Gastrocnemius medialis (tissue), 4 donors: ENCODE data around the gene HINT2. TPM values are rescaled to one million over a fixed set of nuclear protein-coding genes. Genes with fewer than 3 reads are reported as not detected.

Experiments
- ATAC-seq, 2 donors: fragments of 150-250 bp; one replicate each; pipeline ENCODE4 v1.9.1; 2016
- DNase-seq, 2 donors: peaks; one replicate each; pipeline ENCODE4 v3.0.0-alpha.2; 2019
- H3K27ac ChIP-seq, 4 donors: fragments of 200-600 bp; sonication (generic); 1 replicate in 1 of 4; 2 replicates in 3 of 4; pipeline ENCODE4 v1.5.1; 2016 to 2018; ENCODE audit warnings: mild to moderate bottlenecking in 2 of 4, moderate library complexity in 1 of 4
- H3K27me3 ChIP-seq, 3 donors: fragments of 200-600 bp; sonication (generic) in 2 of 3; 1 replicate in 1 of 3; 2 replicates in 2 of 3; pipeline versions ENCODE4 v1.5.1 to v1.6.0; 2016 to 2019; ENCODE audit warnings: mild to moderate bottlenecking in 1 of 3, moderate library complexity in 1 of 3
- H3K36me3 ChIP-seq, 2 donors: fragments of 200-600 bp; sonication (generic) in 1 of 2; one replicate each; pipeline ENCODE4 v1.5.1; 2017 to 2018
- H3K4me1 ChIP-seq, 2 donors: fragments of 200-600 bp; sonication (generic) in 1 of 2; one replicate each; pipeline ENCODE4 v1.5.1; 2016 to 2017; ENCODE audit warnings: mild to moderate bottlenecking in 2 of 2
- H3K4me3 ChIP-seq, 4 donors: fragments of 200-600 bp; sonication (generic) in 3 of 4; 1 replicate in 1 of 4; 2 replicates in 3 of 4; pipeline ENCODE4 v1.5.1; 2016 to 2019; ENCODE audit warnings: mild to moderate bottlenecking in 2 of 4
- H3K9me3 ChIP-seq, 3 donors: fragments of 200-600 bp; sonication (generic) in 2 of 3; 1 replicate in 1 of 3; 2 replicates in 2 of 3; pipeline ENCODE4 v1.5.1; 2016 to 2019
- CTCF ChIP-seq, 5 experiments: fragments of 450-650 bp in 3 of 5; fragments of 200-600 bp in 2 of 5; sonication (generic) in 2 of 5; IDR thresholded peaks in 4 of 5; conservative IDR thresholded peaks in 1 of 5; 1 replicate in 4 of 5; 2 replicates in 1 of 5; pipeline ENCODE4 v1.5.1; 2016 to 2019; ENCODE audit warnings: antibody characterized with exemption in 5 of 5, mild to moderate bottlenecking in 3 of 5, moderate library complexity in 3 of 5
- POLR2A ChIP-seq, 2 donors: fragments of 450-650 bp; IDR thresholded peaks; one replicate each; pipeline ENCODE4 v1.6.1; 2017; ENCODE audit warnings: antibody characterized with exemption in 2 of 2, mild to moderate bottlenecking in 2 of 2, moderate library complexity in 2 of 2
- in situ Hi-C, 4 donors: fragments of 200-750 bp; cut with MboI; loops; one replicate each; pipeline versions ENCODE4 v1.15.0 to v1.8.0; 2017; ENCODE audit warnings: low sequenced_read_pairs in 4 of 4
- intact Hi-C: fragments of 100-400 bp; cut with DNase I; formaldehyde crosslinking; loops from one replicate; pipeline ENCODE4 v1.15.1; 2023; ENCODE audit warnings: low total_unique reads
- total RNA-seq, 4 donors: library from RNA; depleted of rRNA; stranded (reverse); fragments of >200 nt; gene quantifications; one replicate each; pipeline versions ENCODE4 v1.1.0 to v1.2.3, GENCODE V29; 2016

The HINT2 gene
- total RNA-seq, 4 donors from 2014 or later = 4.5 to 26.7 (median 22.0) TPM

- H3K4me3 ChIP-seq = no peak overlapping the region
- peaks cover 20 to 24% of the 10 kb centered on the region in 2 donors for H3K4me1 ChIP-seq
- no peak overlapping the region for H3K27ac ChIP-seq
- no peaks in the 10 kb centered on the region for H3K9me3 ChIP-seq
- TF ChIP-seq CTCF (IDR thresholded peaks at IDR 0.05 in 4 of 5, conservative IDR thresholded peaks at IDR 0.05 in 1 of 5) (peak in 1 of 5 experiments; percentile 10), POLR2A (IDR thresholded peaks at IDR 0.05) (no peak)
- H3K27me3 ChIP-seq = no peaks in the 10 kb centered on the region
- ATAC-seq = no peak
- DNase-seq = no peak
- in situ Hi-C loops = no loop called here
- intact Hi-C loops = loop anchor here (10.0 kb wide), 2 partner anchors 702 to 822 kb away; partner anchors contain the start of gene ATOSB
- H3K36me3 ChIP-seq = no peaks in the 10 kb centered on the region
Measured at GRCh38 chr9:35816708-35817107, 1.9 kb upstream of the HINT2 start.

GRCh38 chr9:35814106-35814840 is 569 bp downstream of the HINT2 start:
- peak in 1 of 2 donors; percentile 64 for DNase-seq
- Histone ChIP-seq H3K27me3 (no peaks in the 10 kb centered on the region), H3K27ac (peak overlapping the region; percentile 95 to 98 (median 96)), H3K4me1 (peaks cover 30 to 34% of the 10 kb centered on the region in 2 donors), H3K9me3 (no peaks in the 10 kb centered on the region), H3K4me3 (peak overlapping the region; percentile 78 to 93 (median 84)), H3K36me3 (peaks cover 0 to 5% of the 10 kb centered on the region in 2 donors)
- ATAC-seq = peak; percentile 18 to 24
- intact Hi-C loops (loop anchor here (5.0 to 10.0 kb wide), 4 partner anchors 157 to 819 kb away; partner anchors contain the start of genes ATOSB, CCDC107 and RMRP), in situ Hi-C loops (no loop called here)
- TF ChIP-seq CTCF (IDR thresholded peaks at IDR 0.05 in 4 of 5, conservative IDR thresholded peaks at IDR 0.05 in 1 of 5) (peak in 3 of 5 experiments; percentile 5 to 33 (median 16)), POLR2A (IDR thresholded peaks at IDR 0.05) (no peak)

- Histone ChIP-seq H3K9me3 (no peaks in the 10 kb centered on the region), H3K27me3 (no peaks in the 10 kb centered on the region), H3K4me1 (peaks cover 30 to 34% of the 10 kb centered on the region in 2 donors), H3K36me3 (peaks cover 0 to 10% of the 10 kb centered on the region in 2 donors), H3K27ac (peak overlapping the region; percentile 95 to 98 (median 96)), H3K4me3 (no peak overlapping the region)
- TF ChIP-seq CTCF (IDR thresholded peaks at IDR 0.05 in 4 of 5, conservative IDR thresholded peaks at IDR 0.05 in 1 of 5) (peak in 2 of 5 experiments; percentile 27 to 30), POLR2A (IDR thresholded peaks at IDR 0.05) (no peak)
- ATAC-seq (no peak), DNase-seq (no peak)
- intact Hi-C loops = loop anchor here (5.0 to 10.0 kb wide), 4 partner anchors 156 to 819 kb away; partner anchors contain the start of genes ATOSB, CCDC107 and RMRP
- in situ Hi-C loops = no loop called here
Measured at GRCh38 chr9:35813434-35814105, 1.3 kb downstream of the HINT2 start.

- DNase-seq = peak; percentile 89 to 95
- Histone ChIP-seq H3K36me3 (peaks cover 0 to 25% of the 10 kb centered on the region in 2 donors), H3K4me1 (peaks cover 30 to 34% of the 10 kb centered on the region in 2 donors), H3K27ac (peak within 1 kb of the TSS; percentile 95 to 98 (median 96)), H3K4me3 (peak within 1 kb of the TSS; percentile 53 to 60 (median 59)), H3K27me3 (no peaks in the 10 kb centered on the region), H3K9me3 (no peaks in the 10 kb centered on the region)
- TF ChIP-seq POLR2A (IDR thresholded peaks at IDR 0.05) (no peak), CTCF (IDR thresholded peaks at IDR 0.05 in 4 of 5, conservative IDR thresholded peaks at IDR 0.05 in 1 of 5) (no peak)
- in situ Hi-C loops (no loop called here), intact Hi-C loops (loop anchor here (1.0 to 10.0 kb wide), 5 partner anchors 21 to 817 kb away; partner anchors contain the start of genes ATOSB, CCDC107, NPR2 and RMRP)
- peak; percentile 50 to 60 for ATAC-seq
Measured at GRCh38 chr9:35812025-35812602, 2.7 kb downstream of the HINT2 start, which contains the start of gene SPAG8. TSS of gene SPAG8 (minus strand) at chr9:35812262. CDS start at chr9:35812147, 115 bp downstream.
